Body of pancreas (tissue), 4 donors: ENCODE data around the gene ACTG1.

ENCODE experiments used
- CTCF ChIP-seq, 7 experiments: fragments of 450-650 bp in 4 of 7; fragments of 200-600 bp in 3 of 7; sonication (generic) in 3 of 7; IDR thresholded peaks; one replicate each; pipeline ENCODE4 v1.5.1; 2016 to 2019; ENCODE audit warnings: antibody characterized with exemption in 7 of 7
- POLR2A ChIP-seq, 3 donors: fragments of 450-650 bp; IDR thresholded peaks; one replicate each; pipeline ENCODE4 v1.6.1; 2016; ENCODE audit warnings: antibody characterized with exemption in 3 of 3, mild to moderate bottlenecking in 2 of 3

- TF ChIP-seq CTCF (IDR thresholded peaks at IDR 0.05) (no peak), POLR2A (IDR thresholded peaks at IDR 0.05) (no peak)
Observed at GRCh38 chr17:81499601-81499970, 13.0 kb downstream of the ACTG1 start.
